NCI-H1092 (cell line): Measurements from ENCODE around the gene ISYNA1.
"Not testable (repeated sequence)": the region's sequence is repeated elsewhere in the genome, so short reads cannot be mapped to it uniquely, and the experiment has no call there.

Source experiments
- DNase-seq: peaks from one replicate; lab custom pipeline; 2025; lab: John Stamatoyannopoulos, UW

ISYNA1 gene

GRCh38 chr19:18419195-18419698 is 18.7 kb downstream of the ISYNA1 start, which contains the start of gene SSBP4:
SSBP4 (plus strand) TSS chr19:18419398; CDS start chr19:18419649, 251 bp downstream.
- peak; percentile 76 for DNase-seq

GRCh38 chr19:18418483-18419194 is 19.3 kb downstream of the ISYNA1 start:
- no peak for DNase-seq

- no peak for DNase-seq
These were observed 19.9 kb downstream of the ISYNA1 start for GRCh38 chr19:18418029-18418482.

- DNase-seq, result peak; percentile 19
These were observed 20.5 kb downstream of the ISYNA1 start for GRCh38 chr19:18417250-18418028.

GRCh38 chr19:18416778-18417249 is 21.1 kb downstream of the ISYNA1 start:
- DNase-seq, result peak; percentile 77

- no peak for DNase-seq
These were observed 22.6 kb downstream of the ISYNA1 start for GRCh38 chr19:18415178-18415867.

GRCh38 chr19:18414504-18415177 is 23.3 kb downstream of the ISYNA1 start:
- DNase-seq, result no peak

GRCh38 chr19:18412610-18413239 is 25.2 kb downstream of the ISYNA1 start:
- DNase-seq, result no peak

GRCh38 chr19:18408053-18408476 is 29.9 kb downstream of the ISYNA1 start:
- no peak for DNase-seq

GRCh38 chr19:18406749-18407148 is 31.2 kb downstream of the ISYNA1 start:
- DNase-seq, result no peak

GRCh38 chr19:18405754-18406153 is 32.2 kb downstream of the ISYNA1 start:
- not testable (repeated sequence) for DNase-seq

- DNase-seq, result not testable (repeated sequence)
These were observed 35.3 kb downstream of the ISYNA1 start for GRCh38 chr19:18402455-18403248.

GRCh38 chr19:18401580-18402112 is 36.3 kb downstream of the ISYNA1 start:
- DNase-seq, result no peak

- no peak for DNase-seq
These were observed 38.9 kb downstream of the ISYNA1 start for GRCh38 chr19:18399008-18399407.

- no peak for DNase-seq
These were observed 40.4 kb downstream of the ISYNA1 start, which contains the start of gene LRRC25 for GRCh38 chr19:18397242-18398202. LRRC25 (minus strand) TSS chr19:18397622; CDS start chr19:18396963, 659 bp downstream.

GRCh38 chr19:18396471-18397241 is 41.3 kb downstream of the ISYNA1 start:
- no peak for DNase-seq

GRCh38 chr19:18393836-18394235 is 44.1 kb downstream of the ISYNA1 start:
- DNase-seq, result no peak

- no peak for DNase-seq
These were observed 45.0 kb downstream of the ISYNA1 start for GRCh38 chr19:18392926-18393325.
